Lung (tissue), 12 donors: ENCODE measurements around the gene SLC52A1. TPM values are rescaled to one million over a fixed set of nuclear protein-coding genes. Genes with fewer than 3 reads are reported as not detected.

Experiments
- ATAC-seq: fragments of 200-7000 bp; cut with Tn5 transposase; one replicate; pipeline ENCODE4 v1.9.1; 2020; ENCODE audit warnings: moderate number of reproducible peaks; ENCODE audit not compliant: insufficient read depth, low FRiP score
- DNase-seq, 3 donors: peaks; one replicate each; pipeline ENCODE4 v3.0.0-alpha.2; 2013 to 2017
- H3K27ac ChIP-seq, 2 donors: one replicate each; pipeline ENCODE4 v1.5.1; 2013; ENCODE audit warnings: mild to moderate bottlenecking in 2 of 2, moderate library complexity in 2 of 2, control low read depth in 1 of 2, inconsistent platforms in 1 of 2, low read depth in 1 of 2, low read length in 1 of 2
- H3K27me3 ChIP-seq, 3 donors: one replicate each; pipeline ENCODE4 v1.5.1; 2013; ENCODE audit warnings: low read length in 2 of 3; ENCODE audit not compliant: control insufficient read depth in 3 of 3, insufficient read depth in 3 of 3
- H3K36me3 ChIP-seq, 4 donors: one replicate each; pipeline ENCODE4 v1.5.1; 2013; ENCODE audit warnings: low read length in 4 of 4, mild to moderate bottlenecking in 1 of 4, moderate library complexity in 1 of 4; ENCODE audit not compliant: control insufficient read depth in 4 of 4, insufficient read depth in 4 of 4
- H3K4me1 ChIP-seq, 5 donors: one replicate each; pipeline ENCODE4 v1.5.1; 2013; ENCODE audit warnings: low read length in 5 of 5, mild to moderate bottlenecking in 2 of 5, moderate library complexity in 1 of 5; ENCODE audit not compliant: control insufficient read depth in 5 of 5, insufficient read depth in 5 of 5
- H3K4me3 ChIP-seq: one replicate; pipeline ENCODE4 v1.5.1; 2013; ENCODE audit warnings: mild to moderate bottlenecking, control low read depth, moderate library complexity
- H3K9ac ChIP-seq, 2 donors: one replicate each; pipeline ENCODE4 v1.5.1; 2013; ENCODE audit warnings: low read length in 2 of 2, control low read depth in 1 of 2; ENCODE audit not compliant: insufficient read depth in 1 of 2
- H3K9me3 ChIP-seq, 4 donors: one replicate each; pipeline ENCODE4 v1.5.1; 2013; ENCODE audit warnings: low read length in 3 of 4, mild to moderate bottlenecking in 1 of 4, moderate library complexity in 1 of 4; ENCODE audit not compliant: control insufficient read depth in 4 of 4, insufficient read depth in 3 of 4
- WGBS, 2 donors: extraction: QIAGEN DNeasy Blood & Tissue Kit; methylation state at CpG; one replicate each; pipeline ENCODE4 v1.1.7; 2013; 5-methylcytosine and 5-hydroxymethylcytosine counted together
- polyA plus RNA-seq, 2 donors: library from polyadenylated mRNA; stranded (reverse); fragments of 200-250 nt; gene quantifications; one replicate each; pipeline ENCODE4 v1.2.1, GENCODE V29; 2013
- total RNA-seq, 2 donors: library from RNA; depleted of rRNA in 1 of 2; stranded (reverse); fragments of >200 nt in 1 of 2; gene quantifications; one replicate each; pipeline ENCODE4 v1.2.1, GENCODE V29; 2014 to 2021
- TF ChIP-seq, protein P1 (sequence below): IDR thresholded peaks from 2 replicates; pipeline ENCODE4 v1.5.1; 2012; ENCODE audit warnings: mild to moderate bottlenecking; ENCODE audit errors: control extremely low read depth, extremely low read depth
- donor health status: control.
- donor health status: control.
- donor health status: Bipolar disorder and iron deficiency.
- donor health status: healthy.
- donor health status: DM: yes; HTN: yes; CAD: no.

The SLC52A1 gene
- total and polyA plus RNA-seq, 4 donors: 0.47 to 1.3 (median 0.62) TPM

DNA sequence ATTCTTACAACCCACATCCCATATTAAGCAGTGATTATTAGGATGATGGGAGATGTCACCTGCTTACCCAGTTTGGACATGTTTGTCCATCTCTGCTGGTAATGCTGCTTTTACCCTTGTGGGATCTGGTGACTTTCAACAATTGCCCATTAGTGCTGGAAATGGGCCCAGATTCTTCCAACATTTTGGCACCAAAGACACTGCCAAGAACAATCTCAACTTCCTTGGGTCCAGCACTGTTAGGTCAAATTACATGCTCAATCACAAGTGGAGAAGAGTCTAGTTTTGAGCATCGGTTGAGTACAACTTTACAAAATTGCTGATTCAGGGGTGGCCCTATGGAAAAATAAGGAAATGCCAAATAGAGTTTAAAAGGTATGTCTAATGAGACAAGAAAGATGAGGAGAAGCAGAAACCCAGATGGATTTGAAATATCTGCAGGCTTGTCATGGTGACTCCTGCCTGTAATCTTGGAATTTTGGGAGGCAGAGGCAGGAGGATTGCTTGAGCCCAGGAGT, 30.1 kb upstream of the SLC52A1 start:
- TF ChIP-seq, protein P1, sequence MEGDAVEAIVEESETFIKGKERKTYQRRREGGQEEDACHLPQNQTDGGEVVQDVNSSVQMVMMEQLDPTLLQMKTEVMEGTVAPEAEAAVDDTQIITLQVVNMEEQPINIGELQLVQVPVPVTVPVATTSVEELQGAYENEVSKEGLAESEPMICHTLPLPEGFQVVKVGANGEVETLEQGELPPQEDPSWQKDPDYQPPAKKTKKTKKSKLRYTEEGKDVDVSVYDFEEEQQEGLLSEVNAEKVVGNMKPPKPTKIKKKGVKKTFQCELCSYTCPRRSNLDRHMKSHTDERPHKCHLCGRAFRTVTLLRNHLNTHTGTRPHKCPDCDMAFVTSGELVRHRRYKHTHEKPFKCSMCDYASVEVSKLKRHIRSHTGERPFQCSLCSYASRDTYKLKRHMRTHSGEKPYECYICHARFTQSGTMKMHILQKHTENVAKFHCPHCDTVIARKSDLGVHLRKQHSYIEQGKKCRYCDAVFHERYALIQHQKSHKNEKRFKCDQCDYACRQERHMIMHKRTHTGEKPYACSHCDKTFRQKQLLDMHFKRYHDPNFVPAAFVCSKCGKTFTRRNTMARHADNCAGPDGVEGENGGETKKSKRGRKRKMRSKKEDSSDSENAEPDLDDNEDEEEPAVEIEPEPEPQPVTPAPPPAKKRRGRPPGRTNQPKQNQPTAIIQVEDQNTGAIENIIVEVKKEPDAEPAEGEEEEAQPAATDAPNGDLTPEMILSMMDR: no peak
- Histone ChIP-seq H3K27me3 (no peaks in the 10 kb centered on the region), H3K36me3 (no peaks in the 10 kb centered on the region), H3K9ac (no peak overlapping the region), H3K9me3 (no peaks in the 10 kb centered on the region), H3K27ac (no peak overlapping the region), H3K4me3 (no peak overlapping the region), H3K4me1 (peaks cover 0 to 2% (median 0%) of the 10 kb centered on the region in 5 donors)
- 45 to 60% methylated on average over 1 of the region's 1 CpG for WGBS, 2 donors
- ATAC-seq (no peak), DNase-seq (no peak)

DNA sequence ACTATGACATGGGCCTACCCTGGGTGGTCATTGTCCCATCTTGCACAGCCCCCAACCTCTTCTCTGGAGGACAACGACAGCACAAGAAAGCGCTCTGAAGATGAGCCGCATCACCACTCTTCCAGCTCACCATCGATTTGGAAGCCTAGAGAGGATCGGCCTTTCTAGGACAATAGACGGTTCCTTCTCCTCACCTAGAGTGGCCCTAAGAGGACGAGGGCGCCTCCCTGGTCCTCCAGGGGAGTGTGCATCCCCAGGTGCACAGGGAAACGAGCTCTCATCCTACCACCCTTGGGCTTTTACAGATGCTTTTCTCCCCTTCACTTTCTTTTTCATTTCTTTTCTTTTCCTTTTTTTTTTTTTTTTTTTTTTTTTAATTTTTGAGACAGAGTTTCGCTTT, 20.3 kb upstream of the SLC52A1 start:
- Histone ChIP-seq H3K27me3 (no peaks in the 10 kb centered on the region), H3K9ac (no peak overlapping the region), H3K9me3 (no peaks in the 10 kb centered on the region), H3K27ac (no peak overlapping the region), H3K36me3 (no peaks in the 10 kb centered on the region), H3K4me1 (peaks cover 0 to under 1% (median 0%) of the 10 kb centered on the region in 5 donors), H3K4me3 (no peak overlapping the region)
- DNase-seq (no peak), ATAC-seq (no peak)
- WGBS, 2 donors: 93 to 96% methylated on average over 10 of the region's 10 CpGs
- TF ChIP-seq, protein P1: no peak

DNA sequence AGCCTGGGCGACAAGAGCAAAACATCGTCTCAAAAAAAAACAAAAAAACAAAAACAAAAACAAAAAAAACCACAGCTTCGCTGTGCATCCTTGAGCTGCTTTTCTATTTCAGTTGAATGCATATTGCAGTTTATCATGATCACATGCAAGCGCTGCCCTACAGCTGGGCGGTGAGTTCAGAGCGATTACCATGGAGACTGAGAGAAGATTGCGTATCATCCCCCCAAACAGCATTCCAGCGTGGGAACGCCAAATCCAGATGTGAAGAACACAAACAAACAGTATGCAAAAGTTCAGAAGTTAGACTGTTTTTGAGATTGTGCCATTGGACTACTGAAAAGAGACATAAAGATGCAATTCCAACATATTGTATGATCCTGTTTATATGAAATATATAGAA, 15.1 kb upstream of the SLC52A1 start:
- DNase-seq (peak; percentile 85 to 93 (median 91)), ATAC-seq (no peak)
- no peak overlapping the region for H3K9ac ChIP-seq
- 65 to 78% methylated on average over 9 of the region's 9 CpGs for WGBS, 2 donors
- no peak overlapping the region for H3K27ac ChIP-seq
- TF ChIP-seq, protein P1: no peak
- H3K36me3 ChIP-seq: no peaks in the 10 kb centered on the region
- H3K9me3 ChIP-seq: no peaks in the 10 kb centered on the region
- H3K4me3 ChIP-seq: no peak overlapping the region
- H3K4me1 ChIP-seq: peaks cover 0 to 10% (median 0%) of the 10 kb centered on the region in 5 donors
- no peaks in the 10 kb centered on the region for H3K27me3 ChIP-seq

DNA sequence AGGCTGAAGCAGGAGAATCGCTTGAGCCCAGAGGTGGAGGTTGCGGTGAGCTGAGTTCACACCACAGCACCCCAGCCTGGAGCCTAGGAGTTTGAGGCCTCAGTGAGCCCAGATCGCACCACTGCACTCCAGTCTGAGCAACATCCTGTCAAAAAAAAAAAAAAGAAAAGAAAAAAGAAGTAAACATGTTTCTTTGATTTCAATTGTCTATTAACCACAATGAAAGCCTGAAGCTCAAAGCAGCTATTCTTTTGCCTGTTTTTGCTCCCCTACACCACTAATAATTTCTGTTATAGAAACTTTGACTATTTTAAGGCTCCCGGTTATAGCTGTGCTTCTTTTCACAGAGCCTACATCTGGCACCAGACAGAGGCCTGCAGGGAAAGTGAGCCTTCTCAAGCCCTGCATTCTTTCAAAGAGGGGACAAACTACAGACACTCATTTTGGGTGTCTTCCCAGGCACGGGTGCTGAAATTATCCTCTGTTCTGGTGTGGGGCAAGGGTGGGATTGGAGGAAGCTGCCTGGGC, 14.2 kb upstream of the SLC52A1 start:
- DNase-seq (peak in 2 of 3 donors; percentile 30 to 46), ATAC-seq (no peak)
- Histone ChIP-seq H3K4me3 (no peak overlapping the region), H3K27ac (peak overlapping the region in 1 of 2 donors; percentile 80), H3K9me3 (no peaks in the 10 kb centered on the region), H3K36me3 (no peaks in the 10 kb centered on the region), H3K27me3 (no peaks in the 10 kb centered on the region), H3K9ac (no peak overlapping the region), H3K4me1 (peaks cover 0 to 10% (median 0%) of the 10 kb centered on the region in 5 donors)
- WGBS, 2 donors: 61 to 81% methylated on average over 5 of the region's 5 CpGs
- TF ChIP-seq, protein P1: no peak
